MM.1S (cell line): Measurements from ENCODE around the gene BCL2.

Experiments used
- DNase-seq: peaks from one replicate; pipeline ENCODE4 v3.0.0-alpha.2; 2015
- H2AFZ ChIP-seq: fragments of 300-600 bp; sonication (generic); 2 replicates; pipeline ENCODE4 v1.6.0; 2016; ENCODE audit warnings: antibody characterized with exemption, low read length
- H3F3A ChIP-seq: fragments of 300-600 bp; sonication (generic); 2 replicates; pipeline ENCODE4 v1.6.1; 2016; ENCODE audit warnings: mild to moderate bottlenecking, antibody characterized with exemption, low read length, moderate library complexity, mixed read lengths; ENCODE audit not compliant: insufficient read depth
- H3K27ac ChIP-seq: fragments of 300-600 bp; sonication (generic); 2 replicates; pipeline ENCODE4 v1.5.1; 2016; ENCODE audit warnings: mild to moderate bottlenecking, low read length
- H3K27me3 ChIP-seq: fragments of 300-600 bp; sonication (generic); replicated peaks from 2 replicates; pipeline ENCODE4 v1.6.0; 2016; ENCODE audit warnings: low read length; ENCODE audit not compliant: insufficient read depth
- H3K36me3 ChIP-seq: fragments of 300-600 bp; sonication (generic); replicated peaks from 2 replicates; pipeline ENCODE4 v1.6.1; 2016; ENCODE audit warnings: mild to moderate bottlenecking, low read length, mixed read lengths; ENCODE audit not compliant: insufficient read depth
- H3K4me1 ChIP-seq: fragments of 300-600 bp; sonication (generic); 2 replicates; pipeline ENCODE4 v1.6.1; 2016; ENCODE audit warnings: low read length, mixed read lengths
- H3K4me2 ChIP-seq: fragments of 300-600 bp; sonication (generic); 2 replicates; pipeline ENCODE4 v1.6.0; 2016; ENCODE audit warnings: low read depth, low read length
- H3K4me3 ChIP-seq: fragments of 300-600 bp; sonication (generic); 2 replicates; pipeline ENCODE4 v1.5.1; 2016; ENCODE audit warnings: low read length, mixed read lengths
- H3K79me2 ChIP-seq: fragments of 300-600 bp; sonication (generic); 2 replicates; pipeline ENCODE4 v1.6.1; 2016; ENCODE audit warnings: mixed run types, low read length, mixed read lengths
- H3K9ac ChIP-seq: fragments of 300-600 bp; sonication (generic); 2 replicates; pipeline ENCODE4 v1.6.1; 2016; ENCODE audit warnings: low read length, mixed read lengths
- H3K9me2 ChIP-seq: fragments of 300-600 bp; sonication (generic); replicated peaks from 2 replicates; pipeline ENCODE4 v1.6.1; 2016; ENCODE audit warnings: mild to moderate bottlenecking, low read length, mixed read lengths; ENCODE audit not compliant: insufficient read depth
- H3K9me3 ChIP-seq: fragments of 300-600 bp; sonication (generic); replicated peaks from 2 replicates; pipeline ENCODE4 v1.6.1; 2016; ENCODE audit warnings: mild to moderate bottlenecking, low read length, mixed read lengths; ENCODE audit not compliant: insufficient read depth
- H4K20me1 ChIP-seq: fragments of 300-600 bp; sonication (generic); 2 replicates; pipeline ENCODE4 v1.6.1; 2016; ENCODE audit warnings: mild to moderate bottlenecking, low read length, moderate library complexity, mixed read lengths; ENCODE audit not compliant: insufficient read depth
- EZH2 ChIP-seq: fragments of 300-600 bp; sonication (generic); optimal IDR thresholded peaks from 2 replicates; pipeline ENCODE3; 2017; ENCODE audit warnings: low read depth, mild to moderate bottlenecking, antibody characterized with exemption, low read length, mixed read lengths
- EZH2phosphoT487 ChIP-seq: fragments of 300-600 bp; sonication (generic); IDR thresholded peaks from 2 replicates; pipeline ENCODE4 v1.6.1; 2018; ENCODE audit warnings: antibody characterized with exemption, low read length
- TF ChIP-seq, protein P1 (sequence below): fragments of 300-600 bp; sonication (generic); IDR thresholded peaks from 2 replicates; pipeline ENCODE4 v1.5.1; 2016; ENCODE audit warnings: antibody characterized with exemption, low read length, mixed read lengths

Gene BCL2

DNA sequence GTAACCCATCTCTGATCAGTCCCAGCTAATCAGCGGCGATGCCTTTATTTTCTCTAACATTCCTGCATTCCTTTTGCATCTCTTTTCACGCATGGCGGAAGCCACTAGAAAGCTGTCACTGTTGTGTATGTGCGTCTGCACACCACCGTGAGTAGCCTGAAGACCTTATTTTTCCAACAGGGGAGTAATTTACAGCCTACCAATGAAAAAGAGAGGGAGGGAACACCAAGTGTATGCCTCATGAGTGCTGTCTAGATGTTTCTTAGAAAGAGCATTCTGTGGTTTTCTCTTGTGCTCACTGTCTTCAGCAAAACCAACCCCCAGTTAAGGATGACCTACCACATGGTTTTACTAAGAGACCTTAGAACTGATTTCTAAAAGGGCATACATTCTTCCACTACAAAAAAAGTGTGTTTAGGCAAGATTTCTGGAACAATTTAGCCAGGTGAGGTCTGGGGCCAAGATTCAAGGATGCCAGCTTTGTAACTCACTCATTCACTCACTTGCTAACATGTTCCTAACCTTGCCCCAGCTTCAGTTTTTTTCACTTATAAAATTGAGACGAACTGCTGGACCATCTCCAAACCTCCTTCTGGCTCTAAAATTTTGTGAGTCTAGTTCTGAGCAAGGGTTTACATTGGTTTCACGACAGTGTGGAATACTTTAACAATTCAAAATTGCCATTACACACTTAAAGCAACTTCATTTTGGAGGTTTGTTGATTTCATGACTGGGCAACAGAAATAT, 51.4 kb downstream of the BCL2 start:
- H4K20me1 ChIP-seq = no peaks in the 10 kb centered on the region
- H2AFZ ChIP-seq = no peak overlapping the region
- H3K9me3 ChIP-seq = no peaks in the 10 kb centered on the region
- H3K27ac ChIP-seq = no peak overlapping the region
- H3K9me2 ChIP-seq = no peaks in the 10 kb centered on the region
- H3K4me3 ChIP-seq = no peak overlapping the region
- H3K4me1 ChIP-seq = 0 out of 2 replicates have a peak, but pooled peaks cover 7% of the 10 kb centered on the region
- H3K4me2 ChIP-seq = no peak overlapping the region
- H3K27me3 ChIP-seq = no peaks in the 10 kb centered on the region
- peaks cover 90% of the 10 kb centered on the region for H3K79me2 ChIP-seq
- no peaks in the 10 kb centered on the region; the same call in 1 of the 2 replicates for H3K36me3 ChIP-seq
- TF ChIP-seq EZH2 (no peak), EZH2phosphoT487 (no peak)
- TF ChIP-seq, protein P1, sequence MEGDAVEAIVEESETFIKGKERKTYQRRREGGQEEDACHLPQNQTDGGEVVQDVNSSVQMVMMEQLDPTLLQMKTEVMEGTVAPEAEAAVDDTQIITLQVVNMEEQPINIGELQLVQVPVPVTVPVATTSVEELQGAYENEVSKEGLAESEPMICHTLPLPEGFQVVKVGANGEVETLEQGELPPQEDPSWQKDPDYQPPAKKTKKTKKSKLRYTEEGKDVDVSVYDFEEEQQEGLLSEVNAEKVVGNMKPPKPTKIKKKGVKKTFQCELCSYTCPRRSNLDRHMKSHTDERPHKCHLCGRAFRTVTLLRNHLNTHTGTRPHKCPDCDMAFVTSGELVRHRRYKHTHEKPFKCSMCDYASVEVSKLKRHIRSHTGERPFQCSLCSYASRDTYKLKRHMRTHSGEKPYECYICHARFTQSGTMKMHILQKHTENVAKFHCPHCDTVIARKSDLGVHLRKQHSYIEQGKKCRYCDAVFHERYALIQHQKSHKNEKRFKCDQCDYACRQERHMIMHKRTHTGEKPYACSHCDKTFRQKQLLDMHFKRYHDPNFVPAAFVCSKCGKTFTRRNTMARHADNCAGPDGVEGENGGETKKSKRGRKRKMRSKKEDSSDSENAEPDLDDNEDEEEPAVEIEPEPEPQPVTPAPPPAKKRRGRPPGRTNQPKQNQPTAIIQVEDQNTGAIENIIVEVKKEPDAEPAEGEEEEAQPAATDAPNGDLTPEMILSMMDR = no peak
- H3K9ac ChIP-seq = no peak overlapping the region
- no peak for DNase-seq
- H3F3A ChIP-seq = no peaks in the 10 kb centered on the region

DNA sequence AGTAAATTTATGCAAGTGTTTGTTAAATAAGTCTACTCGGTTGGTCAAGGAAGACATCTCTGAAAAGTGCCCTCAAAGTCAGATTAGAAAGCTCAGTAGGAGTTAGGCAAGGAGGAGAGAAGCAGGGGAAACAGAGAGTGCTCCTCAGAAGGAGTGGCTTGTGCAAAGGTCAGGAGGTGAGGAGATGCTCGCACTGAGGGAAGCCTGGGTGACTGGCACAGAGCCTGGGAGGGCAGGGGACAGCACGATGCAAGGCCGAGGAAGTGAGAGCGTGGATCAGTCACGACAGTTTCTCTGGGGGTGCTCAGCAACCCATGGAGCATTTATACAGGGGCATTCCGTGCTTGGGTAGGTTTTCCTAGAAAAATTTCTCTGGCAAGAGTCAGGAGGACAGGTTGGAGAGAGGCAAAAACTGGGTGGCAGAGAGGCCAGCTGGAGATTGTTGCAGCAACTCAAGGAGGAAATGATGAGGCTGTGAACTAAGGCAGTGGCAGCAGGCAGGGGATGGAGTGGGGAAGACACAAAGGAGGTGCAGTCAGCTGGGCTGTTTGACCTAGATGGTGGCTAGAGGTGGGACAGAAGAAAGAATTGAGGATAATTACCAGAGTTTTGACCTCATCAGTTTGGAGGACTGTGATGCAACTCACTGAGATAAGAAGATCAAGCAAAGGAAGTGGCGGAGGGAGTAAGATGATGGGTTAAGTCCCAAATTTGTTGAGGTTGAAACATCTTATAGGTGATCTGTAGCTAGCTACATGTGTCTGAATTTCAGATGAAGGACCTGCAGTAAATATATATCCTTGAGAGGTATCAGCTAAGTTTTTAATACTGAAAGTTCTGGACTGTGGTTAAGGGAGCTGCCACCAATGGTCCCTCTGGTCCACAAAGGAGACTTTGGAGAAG, 52.4 kb downstream of the BCL2 start:
- H3K9me2 ChIP-seq = no peaks in the 10 kb centered on the region
- no peaks in the 10 kb centered on the region for H3F3A ChIP-seq
- no peaks in the 10 kb centered on the region for H4K20me1 ChIP-seq
- H3K79me2 ChIP-seq = peaks cover 92% of the 10 kb centered on the region
- H3K27me3 ChIP-seq = no peaks in the 10 kb centered on the region
- no peaks in the 10 kb centered on the region for H3K9me3 ChIP-seq
- no peak overlapping the region for H3K9ac ChIP-seq
- TF ChIP-seq, protein P1 = no peak
- no peak for TF ChIP-seq EZH2phosphoT487
- no peak overlapping the region for H3K4me2 ChIP-seq
- H3K4me1 ChIP-seq = 0 out of 2 replicates have a peak, but pooled peaks cover 7% of the 10 kb centered on the region
- no peak overlapping the region for H3K4me3 ChIP-seq
- DNase-seq = no peak
- H2AFZ ChIP-seq = no peak overlapping the region
- no peak overlapping the region for H3K27ac ChIP-seq
- H3K36me3 ChIP-seq = no peaks in the 10 kb centered on the region; the same call in 1 of the 2 replicates

DNA sequence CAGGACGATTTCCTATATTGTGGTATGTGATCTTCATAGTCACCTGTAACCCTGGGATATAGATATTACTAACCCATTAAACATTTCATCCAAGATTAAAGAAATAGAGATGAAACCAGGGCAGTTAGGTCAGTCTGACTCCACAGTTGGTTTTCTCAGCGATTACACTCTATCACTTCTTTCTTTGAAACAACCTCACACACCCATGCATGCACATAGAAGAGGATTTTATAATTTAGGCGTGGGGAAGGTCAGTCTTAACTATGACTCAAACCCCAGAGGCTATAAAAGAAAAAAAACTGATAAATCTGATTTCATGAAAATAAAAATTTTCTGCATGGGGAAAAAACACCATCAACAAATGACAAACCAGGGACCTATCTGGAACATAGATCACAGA, 54.2 kb downstream of the BCL2 start:
- TF ChIP-seq EZH2 = no peak
- TF ChIP-seq, protein P1 = no peak
- TF ChIP-seq EZH2phosphoT487 = no peak
- H3K4me1 ChIP-seq = 0 out of 2 replicates have a peak, but pooled peaks cover 7% of the 10 kb centered on the region
- no peak overlapping the region for H3K4me2 ChIP-seq
- H3K9me2 ChIP-seq = no peaks in the 10 kb centered on the region
- H3K4me3 ChIP-seq = no peak overlapping the region
- H3F3A ChIP-seq = no peaks in the 10 kb centered on the region
- H3K27me3 ChIP-seq = no peaks in the 10 kb centered on the region
- no peak overlapping the region for H3K27ac ChIP-seq
- no peaks in the 10 kb centered on the region for H4K20me1 ChIP-seq
- no peaks in the 10 kb centered on the region for H3K9me3 ChIP-seq
- H3K36me3 ChIP-seq = no peaks in the 10 kb centered on the region; the same call in 1 of the 2 replicates
- H3K79me2 ChIP-seq = peaks cover 91% of the 10 kb centered on the region
- no peak overlapping the region for H3K9ac ChIP-seq
- no peak for DNase-seq
- no peak overlapping the region for H2AFZ ChIP-seq
